Spinal cord (tissue), 10 donors: ENCODE measurements around the gene TGFBR2. TPM values are rescaled to one million over a fixed set of nuclear protein-coding genes. Genes with fewer than 3 reads are reported as not detected.

ENCODE experiments used
- DNase-seq, 6 donors: peaks; one replicate each; pipeline versions ENCODE4 v3.0.0 to v3.0.0-alpha.2; 2013 to 2015; ENCODE audit warnings: low spot score in 6 of 6, low read depth in 4 of 6
- H3K27ac ChIP-seq: one replicate; pipeline ENCODE4 v1.5.1; 2013; ENCODE audit warnings: low read depth, low read length, control low read depth
- H3K27me3 ChIP-seq: one replicate; pipeline ENCODE4 v1.6.1; 2013; ENCODE audit warnings: low read length; ENCODE audit not compliant: control insufficient read depth, insufficient read depth
- H3K36me3 ChIP-seq: one replicate; pipeline ENCODE4 v1.6.1; 2013; ENCODE audit warnings: low read length; ENCODE audit not compliant: control insufficient read depth, insufficient read depth
- H3K4me1 ChIP-seq: one replicate; pipeline ENCODE4 v1.6.1; 2013; ENCODE audit warnings: low read length; ENCODE audit not compliant: control insufficient read depth, insufficient read depth
- H3K4me3 ChIP-seq: one replicate; pipeline ENCODE4 v1.5.1; 2013; ENCODE audit warnings: low read depth, low read length, control low read depth
- H3K9me3 ChIP-seq: one replicate; pipeline ENCODE4 v1.6.1; 2013; ENCODE audit warnings: low read length; ENCODE audit not compliant: control insufficient read depth, insufficient read depth
- whole genome bisulfite sequencing: methylation state at CpG from one replicate; pipeline ENCODE4 v1.1.5; 2013; ENCODE audit warnings: missing lambda C conversion rate; ENCODE audit not compliant: insufficient coverage; 5-methylcytosine and 5-hydroxymethylcytosine counted together
- polyA plus RNA-seq, 2 donors: library from polyadenylated mRNA; unstranded; fragments of 120-200 nt; gene quantifications; one replicate each; pipeline ENCODE4 v1.2.1, GENCODE V29; 2013; ENCODE audit not compliant: insufficient read length in 2 of 2
- total RNA-seq, 2 donors: library from RNA; depleted of rRNA in 1 of 2; stranded (reverse); fragments of 120-200 nt in 1 of 2; fragments of >200 nt in 1 of 2; gene quantifications; one replicate each; pipeline versions ENCODE4 v1.2.3 to v1.2.4, GENCODE V29; 2013 to 2014
- donor health status: healthy.

The TGFBR2 gene
- total and polyA plus RNA-seq, 4 donors: 25.1 to 76.7 (median 43.1) TPM

DNA sequence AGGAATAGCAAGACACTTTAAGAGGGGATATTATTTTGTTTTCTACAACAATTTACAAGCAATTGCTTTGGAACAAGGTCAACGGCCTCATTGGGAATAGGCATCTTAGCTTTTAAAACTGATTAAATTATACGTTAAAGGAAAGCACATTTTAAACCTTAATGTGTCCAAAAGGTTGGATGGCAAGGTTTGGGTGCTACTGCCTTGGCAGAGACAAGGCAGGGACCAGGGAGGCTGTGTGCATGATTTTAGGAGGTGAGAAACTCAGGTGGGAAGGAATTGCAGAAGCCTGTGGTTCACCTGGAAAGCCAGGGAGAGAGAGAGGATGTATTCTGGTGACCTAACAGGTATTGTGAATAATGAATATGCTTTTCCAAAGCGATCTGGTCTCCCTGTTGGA is 54.3 kb downstream of the TGFBR2 start:
- no peaks in the 10 kb centered on the region for H3K36me3 ChIP-seq
- H3K27ac ChIP-seq: no peak overlapping the region
- no peak overlapping the region for H3K4me3 ChIP-seq
- H3K9me3 ChIP-seq: no peaks in the 10 kb centered on the region
- no CpG with 5 or more reads among the region's 3 CpGs for WGBS
- peaks cover 6% of the 10 kb centered on the region for H3K4me1 ChIP-seq
- no peaks in the 10 kb centered on the region for H3K27me3 ChIP-seq
- DNase-seq: no peak

DNA sequence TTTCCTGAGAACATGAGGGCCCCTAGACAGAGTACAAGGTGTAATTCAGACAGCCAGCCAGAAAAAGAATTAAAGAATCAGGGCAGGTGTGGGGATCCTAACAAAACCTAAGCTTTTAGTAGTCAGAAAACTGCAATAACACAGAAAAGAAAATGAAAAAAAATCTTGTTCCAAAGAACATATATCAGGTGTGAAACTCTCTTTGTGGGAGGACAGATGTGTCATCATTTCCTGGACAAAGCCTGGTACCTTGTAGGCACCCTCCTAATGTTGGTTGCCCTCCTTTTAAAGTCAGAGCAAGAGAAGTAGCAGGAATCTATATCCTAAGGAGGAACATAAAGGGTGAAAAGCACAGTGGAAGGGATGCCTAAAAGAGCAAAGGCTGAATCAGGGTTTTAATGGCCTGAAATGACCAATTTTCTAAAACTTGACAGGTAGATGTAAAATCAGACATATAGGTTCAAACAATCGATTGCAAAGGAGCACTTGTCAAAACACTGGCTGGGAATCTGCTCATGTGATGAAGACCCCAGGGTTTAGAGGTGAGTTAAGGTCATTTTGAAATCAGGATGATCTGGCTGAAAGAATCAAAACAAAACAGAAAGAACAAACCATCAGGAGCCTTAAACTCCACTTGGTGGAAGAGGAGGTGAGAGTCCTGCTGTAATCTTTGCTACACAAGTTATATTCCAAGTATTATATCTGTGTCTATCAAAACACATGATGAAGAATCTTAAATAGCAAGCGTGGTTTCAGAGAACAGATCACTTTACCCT is 54.9 kb downstream of the TGFBR2 start:
- no peak for DNase-seq
- Histone ChIP-seq H3K36me3 (no peaks in the 10 kb centered on the region), H3K4me3 (no peak overlapping the region), H3K27me3 (no peaks in the 10 kb centered on the region), H3K9me3 (no peaks in the 10 kb centered on the region), H3K27ac (no peak overlapping the region), H3K4me1 (peaks cover 6% of the 10 kb centered on the region)
- WGBS: 86% methylated on average over 1 of the region's 2 CpGs

DNA sequence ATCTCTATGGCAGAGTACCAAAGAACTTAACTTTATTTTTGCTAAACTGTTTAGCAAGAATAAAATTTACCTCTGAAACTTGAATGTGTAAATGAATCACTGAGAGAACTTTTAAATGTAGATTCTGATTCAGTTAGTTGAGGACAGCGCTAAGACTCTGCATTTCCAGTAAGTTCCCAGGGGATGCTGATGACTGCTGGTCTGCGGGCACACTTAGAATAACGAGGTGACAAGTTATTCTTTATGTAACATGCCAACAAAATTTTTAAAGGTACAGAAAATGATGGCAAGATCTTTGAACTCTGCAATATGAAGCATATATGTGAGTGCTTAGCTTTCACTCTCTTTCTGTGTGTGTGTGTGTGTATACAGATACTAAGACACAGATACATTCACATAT is 56.4 kb downstream of the TGFBR2 start:
- no peak overlapping the region for H3K27ac ChIP-seq

DNA sequence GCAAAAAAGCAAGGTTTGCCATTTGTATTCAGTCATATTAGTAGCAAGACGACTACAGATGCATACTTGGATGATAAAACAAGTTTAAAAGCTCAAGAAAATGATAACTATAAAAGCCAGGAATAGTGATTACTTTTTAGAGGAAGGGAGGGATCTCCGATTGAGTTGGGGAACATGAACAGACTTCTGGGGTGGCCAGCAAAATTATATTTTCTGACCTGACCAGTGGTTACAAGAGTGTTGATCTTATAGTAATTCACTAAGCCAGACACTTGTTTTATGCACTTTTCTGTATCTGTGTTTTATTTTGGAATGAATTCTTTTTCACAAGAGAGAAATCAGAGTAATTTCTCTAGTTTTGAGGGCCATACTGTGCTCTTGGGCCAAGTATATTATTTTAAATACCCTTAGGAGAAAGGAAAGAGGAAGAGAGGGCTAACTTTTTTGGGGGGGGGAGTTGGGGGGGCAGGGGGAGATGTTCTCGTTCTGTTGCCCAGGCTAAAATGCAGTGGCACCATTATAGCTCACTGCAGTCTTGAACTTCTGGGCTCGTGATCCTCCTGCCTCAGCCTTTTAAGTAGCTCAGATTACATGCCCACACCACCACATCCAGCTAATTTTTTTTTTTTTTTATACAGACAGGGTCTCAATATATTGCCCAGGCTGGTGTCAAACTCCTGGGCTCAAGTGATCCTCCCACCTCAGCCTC is 57.3 kb downstream of the TGFBR2 start:
- Histone ChIP-seq H3K27me3 (no peaks in the 10 kb centered on the region), H3K4me3 (no peak overlapping the region), H3K36me3 (no peaks in the 10 kb centered on the region), H3K27ac (no peak overlapping the region), H3K9me3 (no peaks in the 10 kb centered on the region), H3K4me1 (no peaks in the 10 kb centered on the region)
- DNase-seq: no peak
- WGBS: 100% methylated on average over 2 of the region's 4 CpGs

More for the DNA sequence above, 56.4 kb downstream of the TGFBR2 start:
- H3K36me3 ChIP-seq: no peaks in the 10 kb centered on the region
- no peak for DNase-seq
- H3K4me1 ChIP-seq: peaks cover 3% of the 10 kb centered on the region
- no peaks in the 10 kb centered on the region for H3K9me3 ChIP-seq
- H3K4me3 ChIP-seq: no peak overlapping the region
- no peaks in the 10 kb centered on the region for H3K27me3 ChIP-seq
- no CpG with 5 or more reads among the region's 3 CpGs for WGBS

DNA sequence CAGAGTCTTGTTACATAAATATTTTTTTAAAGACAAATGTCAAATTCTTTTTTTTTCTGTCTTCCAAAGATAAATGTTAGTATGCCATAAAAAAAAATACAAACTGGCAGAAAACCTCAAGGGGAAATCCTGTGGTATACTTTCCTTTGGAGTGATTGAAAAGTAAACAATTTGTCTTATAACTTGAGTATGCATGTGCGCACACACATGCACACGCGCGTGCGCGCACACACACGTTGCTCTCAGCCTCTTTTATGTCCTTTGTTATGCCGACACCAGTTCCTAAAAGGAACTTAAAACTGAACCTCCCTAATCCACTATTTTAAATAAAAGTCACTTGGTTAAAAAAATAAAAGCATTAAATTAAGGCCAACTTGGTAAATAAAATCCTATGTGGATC is 58.1 kb downstream of the TGFBR2 start:
- Histone ChIP-seq H3K4me3 (no peak overlapping the region), H3K27ac (no peak overlapping the region), H3K4me1 (no peaks in the 10 kb centered on the region), H3K9me3 (no peaks in the 10 kb centered on the region), H3K36me3 (no peaks in the 10 kb centered on the region), H3K27me3 (no peaks in the 10 kb centered on the region)
- no peak for DNase-seq
- WGBS: no CpG with 5 or more reads among the region's 8 CpGs

DNA sequence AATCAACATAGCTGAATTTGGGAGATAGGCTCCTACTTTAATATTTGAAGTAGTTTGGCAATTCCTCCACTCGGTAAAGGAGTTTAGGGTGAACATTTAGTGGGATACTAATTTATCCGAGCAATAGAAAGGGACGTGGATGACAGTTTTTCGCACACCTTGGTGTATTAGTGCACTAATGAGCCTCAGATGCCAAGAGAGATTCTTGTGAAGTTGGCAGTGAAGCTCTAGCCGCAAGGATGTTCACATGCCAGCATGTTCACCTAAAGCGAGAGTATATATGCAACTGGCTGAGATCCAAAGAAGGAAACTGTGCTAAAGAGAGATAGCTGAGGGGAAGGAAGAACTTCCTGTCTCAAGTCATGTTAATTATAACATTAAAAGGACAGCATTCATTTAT is 58.5 kb downstream of the TGFBR2 start:
- H3K36me3 ChIP-seq: no peaks in the 10 kb centered on the region
- H3K4me1 ChIP-seq: no peaks in the 10 kb centered on the region
- 87% methylated on average over 5 of the region's 6 CpGs for WGBS
- no peaks in the 10 kb centered on the region for H3K9me3 ChIP-seq
- no peak for DNase-seq
- H3K27ac ChIP-seq: no peak overlapping the region
- H3K4me3 ChIP-seq: no peak overlapping the region
- H3K27me3 ChIP-seq: no peaks in the 10 kb centered on the region

DNA sequence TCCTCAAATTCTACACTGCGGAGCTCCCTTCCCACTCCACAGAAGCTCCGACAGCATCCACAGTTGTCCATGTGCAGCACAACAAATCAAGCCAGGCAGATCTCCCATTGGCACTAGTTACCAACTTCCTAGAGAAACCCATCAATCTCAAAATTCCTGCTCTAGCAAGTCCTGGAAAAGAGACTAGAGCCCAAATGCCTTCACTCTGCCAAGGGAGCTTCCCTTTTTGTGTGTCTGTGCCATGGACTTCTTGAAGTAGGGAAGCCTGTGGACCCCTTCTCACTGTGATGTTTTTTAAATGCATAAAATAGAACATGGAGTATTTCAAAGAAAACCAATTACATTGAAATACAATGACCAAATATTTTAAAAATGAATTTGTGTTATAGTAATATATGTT is 59.1 kb downstream of the TGFBR2 start:
- WGBS: 100% methylated on average over 2 of the region's 2 CpGs
- no peaks in the 10 kb centered on the region for H3K36me3 ChIP-seq

DNA sequence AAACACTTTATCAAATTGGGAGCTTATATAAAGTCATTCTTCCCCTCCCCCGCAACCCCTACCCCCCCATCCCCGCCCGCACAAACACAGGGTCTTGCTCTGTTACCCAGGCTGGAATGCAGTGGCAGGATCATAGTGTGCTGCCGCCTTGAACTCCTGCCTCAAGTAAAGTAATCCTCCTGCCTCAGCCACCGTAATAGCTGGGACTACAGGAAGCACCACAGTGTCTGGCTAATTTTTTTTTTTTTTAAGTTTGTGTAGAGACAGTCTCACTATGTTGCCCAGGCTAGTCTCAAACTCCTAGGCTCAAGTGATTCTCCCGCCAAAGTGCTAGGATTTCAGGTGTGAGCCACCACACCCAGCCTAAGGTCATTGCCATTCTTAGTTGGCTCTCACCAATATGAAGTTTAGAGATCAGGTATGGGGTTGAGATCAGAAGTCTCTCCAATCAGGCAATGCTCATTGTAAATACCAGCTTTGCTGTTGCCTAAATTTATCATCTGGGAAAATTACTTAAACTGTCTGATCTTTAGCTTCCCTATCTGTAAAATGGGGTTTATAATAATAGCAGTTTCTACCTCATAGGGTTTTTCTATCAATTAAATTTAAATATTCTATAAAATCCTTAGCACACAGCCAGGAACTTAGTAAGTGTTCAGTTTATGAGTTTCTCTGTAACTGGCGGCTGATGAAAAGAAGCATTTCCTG is 60.3 kb downstream of the TGFBR2 start:
- no peak for DNase-seq
- WGBS: no CpG with 5 or more reads among the region's 7 CpGs
- H3K9me3 ChIP-seq: no peaks in the 10 kb centered on the region
- H3K36me3 ChIP-seq: no peaks in the 10 kb centered on the region
- no peaks in the 10 kb centered on the region for H3K27me3 ChIP-seq
- no peak overlapping the region for H3K27ac ChIP-seq
- H3K4me3 ChIP-seq: no peak overlapping the region
- no peaks in the 10 kb centered on the region for H3K4me1 ChIP-seq

More for the DNA sequence above, 59.1 kb downstream of the TGFBR2 start:
- no peaks in the 10 kb centered on the region for H3K9me3 ChIP-seq
- H3K4me3 ChIP-seq: no peak overlapping the region
- no peaks in the 10 kb centered on the region for H3K27me3 ChIP-seq
- DNase-seq: no peak
- H3K27ac ChIP-seq: no peak overlapping the region
- no peaks in the 10 kb centered on the region for H3K4me1 ChIP-seq

DNA sequence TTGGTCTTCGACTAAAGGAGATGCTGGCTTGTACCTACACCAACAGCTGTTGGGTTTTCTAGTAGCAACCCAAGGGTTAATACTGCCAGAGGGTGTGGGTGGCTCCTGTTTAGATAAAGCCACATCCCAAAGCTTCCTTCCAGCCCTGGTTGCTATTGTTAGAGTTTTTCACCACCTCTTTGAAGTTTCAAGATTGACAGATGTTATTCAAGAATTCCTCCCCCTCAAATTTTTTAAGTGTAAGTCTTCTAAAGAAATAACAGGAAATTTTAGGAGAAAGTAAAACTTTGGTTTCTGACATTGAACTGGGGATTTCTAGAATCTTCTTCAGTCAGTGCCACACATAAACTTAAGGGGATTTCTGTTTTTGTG is 60.9 kb downstream of the TGFBR2 start:
- no peak overlapping the region for H3K4me3 ChIP-seq
- WGBS: no CpG with 5 or more reads among the region's 1 CpG
- no peaks in the 10 kb centered on the region for H3K27me3 ChIP-seq
- H3K36me3 ChIP-seq: peaks cover 2% of the 10 kb centered on the region
- H3K27ac ChIP-seq: no peak overlapping the region
- DNase-seq: no peak
- no peaks in the 10 kb centered on the region for H3K4me1 ChIP-seq
- H3K9me3 ChIP-seq: no peaks in the 10 kb centered on the region
